ENCODE results near the gene SYF2.

The SYF2 gene

DNA sequence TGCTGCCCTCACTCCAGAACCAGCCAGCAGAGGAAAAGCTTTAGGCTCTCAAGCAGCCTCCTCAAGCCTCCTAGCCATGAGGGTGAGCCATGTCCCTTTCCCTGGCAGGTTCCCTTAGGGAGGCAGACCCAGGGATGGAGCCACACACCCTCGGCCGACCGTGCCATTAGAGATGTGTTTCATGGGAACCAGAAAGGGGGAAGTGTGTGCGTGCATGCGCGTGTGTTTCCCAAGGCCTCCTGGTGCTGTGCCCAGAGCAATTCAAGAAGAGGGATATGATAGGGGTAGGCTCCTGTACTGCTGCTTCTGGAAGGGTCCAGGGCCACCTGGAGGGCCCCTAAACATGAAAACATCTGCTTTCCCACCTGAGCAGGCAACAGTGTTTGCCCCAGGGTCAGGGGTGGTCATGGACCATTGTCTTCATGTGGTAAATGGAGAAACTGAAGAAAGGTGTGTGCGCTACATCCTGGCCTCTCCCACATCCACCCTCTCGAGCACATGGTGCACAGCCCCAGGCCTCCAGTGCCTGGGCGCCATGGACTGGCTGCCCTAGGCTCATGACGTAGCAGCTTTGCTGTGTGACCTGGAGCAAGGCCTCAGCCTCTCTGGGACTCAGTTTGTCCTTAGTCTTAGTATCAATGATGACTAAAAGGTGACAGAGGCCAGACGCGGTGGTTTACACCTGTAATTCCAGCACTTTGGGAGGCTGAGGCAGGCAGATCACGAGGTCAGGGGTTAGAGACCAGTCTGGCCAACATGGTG, 48.1 kb downstream of the SYF2 start:
- ChIA-PET POLR2A (ENCODE audit: low non-redundant PET) (no interaction called here), CTCF (no interaction called here)
- H3K27ac ChIP-seq, result no peak overlapping the region
- TF ChIP-seq, protein P1, sequence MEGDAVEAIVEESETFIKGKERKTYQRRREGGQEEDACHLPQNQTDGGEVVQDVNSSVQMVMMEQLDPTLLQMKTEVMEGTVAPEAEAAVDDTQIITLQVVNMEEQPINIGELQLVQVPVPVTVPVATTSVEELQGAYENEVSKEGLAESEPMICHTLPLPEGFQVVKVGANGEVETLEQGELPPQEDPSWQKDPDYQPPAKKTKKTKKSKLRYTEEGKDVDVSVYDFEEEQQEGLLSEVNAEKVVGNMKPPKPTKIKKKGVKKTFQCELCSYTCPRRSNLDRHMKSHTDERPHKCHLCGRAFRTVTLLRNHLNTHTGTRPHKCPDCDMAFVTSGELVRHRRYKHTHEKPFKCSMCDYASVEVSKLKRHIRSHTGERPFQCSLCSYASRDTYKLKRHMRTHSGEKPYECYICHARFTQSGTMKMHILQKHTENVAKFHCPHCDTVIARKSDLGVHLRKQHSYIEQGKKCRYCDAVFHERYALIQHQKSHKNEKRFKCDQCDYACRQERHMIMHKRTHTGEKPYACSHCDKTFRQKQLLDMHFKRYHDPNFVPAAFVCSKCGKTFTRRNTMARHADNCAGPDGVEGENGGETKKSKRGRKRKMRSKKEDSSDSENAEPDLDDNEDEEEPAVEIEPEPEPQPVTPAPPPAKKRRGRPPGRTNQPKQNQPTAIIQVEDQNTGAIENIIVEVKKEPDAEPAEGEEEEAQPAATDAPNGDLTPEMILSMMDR (conservative IDR thresholded peaks at IDR 0.05; ENCODE audit: low read depth), result no peak
- DNase-seq (ENCODE audit: low spot score), result no peak

DNA sequence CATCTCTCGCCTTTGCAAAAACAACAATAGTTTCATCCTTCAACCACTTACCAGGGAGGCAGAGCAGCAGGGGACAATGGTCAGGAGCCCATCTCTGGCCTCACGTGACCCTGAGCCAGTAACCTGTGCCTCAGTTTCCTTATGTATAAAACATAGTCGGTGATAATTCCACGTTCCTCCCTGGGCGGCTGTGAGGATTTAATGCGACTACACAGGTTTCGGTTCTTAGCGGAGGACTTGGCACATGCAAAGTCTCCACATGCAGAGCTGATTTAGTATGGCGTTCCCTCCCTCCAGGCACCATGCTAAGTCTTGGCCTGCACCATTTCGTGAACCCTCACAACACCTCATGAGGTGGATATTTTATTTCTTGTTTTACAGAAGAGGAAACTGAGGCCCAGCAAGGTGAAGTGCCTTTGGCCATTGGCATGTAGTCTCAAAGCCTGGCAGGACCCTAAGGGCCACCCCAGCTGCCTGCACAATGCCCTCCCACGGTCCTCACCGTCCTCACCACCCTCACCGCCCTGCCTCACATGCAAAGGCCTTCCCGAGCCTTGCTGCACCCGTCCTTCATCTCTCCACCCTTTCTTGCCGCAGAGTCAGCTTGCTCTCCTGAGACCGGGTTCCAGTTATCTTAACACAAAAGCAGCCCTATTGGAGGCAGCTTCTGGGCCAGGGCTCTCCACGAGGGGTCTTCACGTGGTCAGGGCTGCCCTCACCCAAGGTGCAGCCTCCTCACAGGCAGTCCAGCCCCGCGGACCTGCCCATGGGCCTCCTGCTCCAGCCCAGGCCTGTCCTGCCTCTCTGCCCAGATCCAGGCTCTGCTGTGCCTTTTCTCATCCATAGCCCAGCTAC, 48.9 kb downstream of the SYF2 start:
- TF ChIP-seq, protein P1 (conservative IDR thresholded peaks at IDR 0.05; ENCODE audit: low read depth), result no peak
- DNase-seq (ENCODE audit: low spot score), result no peak
- CTCF ChIA-PET, result interaction anchor here (0.7 kb wide), 1 partner anchor 57 kb away, joined by 4 read pairs; no protein-coding TSS in a partner anchor
- no peak overlapping the region for H3K27ac ChIP-seq
- POLR2A ChIA-PET (ENCODE audit: low non-redundant PET), result no interaction called here

GRCh38 chr1:25182629-25183028, 49.7 kb downstream of the SYF2 start:
- DNase-seq (ENCODE audit: low spot score), result peak; percentile 44
- ChIA-PET CTCF (interaction anchor here (0.7 kb wide), 1 partner anchor 56 kb away, joined by 4 read pairs; no protein-coding TSS in a partner anchor), POLR2A (ENCODE audit: low non-redundant PET) (no interaction called here)
- no peak overlapping the region for H3K27ac ChIP-seq
- TF ChIP-seq, protein P1 (conservative IDR thresholded peaks at IDR 0.05; ENCODE audit: low read depth), result no peak

GRCh38 chr1:25180996-25181395, 51.3 kb downstream of the SYF2 start:
- TF ChIP-seq, protein P1 (conservative IDR thresholded peaks at IDR 0.05; ENCODE audit: low read depth), result no peak
- POLR2A ChIA-PET (ENCODE audit: low non-redundant PET), result no interaction called here
- no peak overlapping the region for H3K27ac ChIP-seq
- DNase-seq (ENCODE audit: low spot score), result no peak
- CTCF ChIA-PET, result no interaction called here

- TF ChIP-seq, protein P1 (conservative IDR thresholded peaks at IDR 0.05; ENCODE audit: low read depth), result no peak
- DNase-seq (ENCODE audit: low spot score), result no peak
- no peak overlapping the region for H3K27ac ChIP-seq
- POLR2A ChIA-PET (ENCODE audit: low non-redundant PET), result no interaction called here
- CTCF ChIA-PET, result no interaction called here
Observed at GRCh38 chr1:25178917-25179561, 53.3 kb downstream of the SYF2 start.

Measured in RWPE1 (cell line).